IMR-90 (cell line): ENCODE measurements around the gene USP31. TPM values are rescaled to one million over a fixed set of nuclear protein-coding genes. Genes with fewer than 3 reads are reported as not detected.

Experiments used
- ATAC-seq: fragments of 200-7000 bp; cut with Tn5 transposase; 2 replicates; pipeline ENCODE4 v1.9.1; 2020; ENCODE audit warnings: low read depth, mild to moderate bottlenecking, moderate library complexity
- BruUV-seq: library from RNA; stranded (reverse); fragments of 400-500 nt; replicated peaks from 2 replicates; lab custom pipeline; 2021; lab: Mats Ljungman, UMichigan
- CTCF ChIA-PET: fragments of 300-600 bp; formaldehyde crosslinking; extraction: SDS; loops from one replicate; lab custom pipeline; 2021; ENCODE audit warnings: antibody characterized with exemption; lab: Yijun Ruan, JAX
- POLR2A ChIA-PET: fragments of 300-600 bp; sonication (Branson Sonifier 250); formaldehyde crosslinking; loops from one replicate; lab custom pipeline; 2022; ENCODE audit warnings: antibody characterized with exemption; ENCODE audit not compliant: unreplicated experiment; lab: Charles Lee
- DNase-seq: peaks from one replicate; pipeline ENCODE4 v3.0.0; 2013
- H2AFZ ChIP-seq: replicated peaks from 2 replicates; pipeline ENCODE3; 2013; ENCODE audit warnings: low read length, mild to moderate bottlenecking; ENCODE audit not compliant: poor library complexity
- H2AK5ac ChIP-seq: 2 replicates; pipeline ENCODE4 v1.6.1; 2013; ENCODE audit warnings: low read depth, low read length, inconsistent platforms
- H2AK9ac ChIP-seq: replicated peaks from 2 replicates; pipeline ENCODE3; 2013; ENCODE audit warnings: mild to moderate bottlenecking, low read depth, low read length, moderate library complexity; ENCODE audit not compliant: poor library complexity
- H2BK120ac ChIP-seq: 2 replicates; pipeline ENCODE4 v1.6.1; 2013; ENCODE audit warnings: low read depth, low read length, inconsistent platforms
- H2BK15ac ChIP-seq: 3 replicates; pipeline ENCODE4 v1.6.1; 2013; ENCODE audit warnings: low read depth, low read length, inconsistent platforms
- H2BK20ac ChIP-seq: 2 replicates; pipeline ENCODE4 v1.6.1; 2013; ENCODE audit warnings: low read depth, mild to moderate bottlenecking, inconsistent platforms, low read length, moderate library complexity
- H2BK5ac ChIP-seq: 2 replicates; pipeline ENCODE4 v1.6.1; 2013; ENCODE audit warnings: mild to moderate bottlenecking, low read depth, low read length, inconsistent platforms; ENCODE audit not compliant: poor library complexity, severe bottlenecking
- H3K14ac ChIP-seq: replicated peaks from 2 replicates; pipeline ENCODE4 v1.6.1; 2013; ENCODE audit warnings: low read depth, low read length, inconsistent platforms
- H3K18ac ChIP-seq: 2 replicates; pipeline ENCODE4 v1.6.1; 2013; ENCODE audit warnings: low read depth, low read length, control low read depth
- H3K23ac ChIP-seq: 2 replicates; pipeline ENCODE4 v1.6.1; 2013; ENCODE audit warnings: low read depth, low read length, inconsistent platforms
- H3K27ac ChIP-seq: 2 replicates; pipeline ENCODE4 v1.5.1; 2013; ENCODE audit warnings: mild to moderate bottlenecking, control low read depth, low read length; ENCODE audit not compliant: insufficient read depth
- H3K27me3 ChIP-seq: 2 replicates; pipeline ENCODE4 v1.6.1; 2013; ENCODE audit warnings: low read length; ENCODE audit not compliant: control insufficient read depth, insufficient read depth
- H3K36me3 ChIP-seq: 2 replicates; pipeline ENCODE4 v1.6.1; 2013; ENCODE audit warnings: low read length, mixed read lengths; ENCODE audit not compliant: control insufficient read depth, insufficient read depth
- H3K4ac ChIP-seq: 2 replicates; pipeline ENCODE4 v1.6.1; 2013; ENCODE audit warnings: low read depth, low read length, inconsistent platforms
- H3K4me1 ChIP-seq: 2 replicates; pipeline ENCODE4 v1.6.1; 2013; ENCODE audit warnings: low read length, mixed read lengths; ENCODE audit not compliant: control insufficient read depth, insufficient read depth
- H3K4me2 ChIP-seq: 2 replicates; pipeline ENCODE4 v1.6.1; 2013; ENCODE audit warnings: low read depth, mild to moderate bottlenecking, control low read depth, low read length, moderate library complexity
- H3K4me3 ChIP-seq: 2 replicates; pipeline ENCODE4 v1.5.1; 2013; ENCODE audit warnings: low read depth, mild to moderate bottlenecking, control low read depth, low read length, moderate library complexity; ENCODE audit not compliant: insufficient read depth
- H3K56ac ChIP-seq: 2 replicates; pipeline ENCODE4 v1.6.1; 2013; ENCODE audit warnings: low read length, inconsistent platforms; ENCODE audit not compliant: insufficient read depth; ENCODE audit errors: extremely low read depth
- H3K79me1 ChIP-seq, 2 experiments: 2 replicates each; pipeline ENCODE4 v1.6.1; 2013; ENCODE audit warnings: low read length in 2 of 2, inconsistent platforms in 1 of 2, low read depth in 1 of 2
- H3K9ac ChIP-seq: 2 replicates; pipeline ENCODE4 v1.6.1; 2013; ENCODE audit warnings: low read depth, low read length, control low read depth
- H3K9me1 ChIP-seq: 2 replicates; pipeline ENCODE4 v1.6.1; 2013; ENCODE audit warnings: low read length, inconsistent platforms; ENCODE audit not compliant: insufficient read depth
- H3K9me3 ChIP-seq: 2 replicates; pipeline ENCODE4 v1.6.1; 2013; ENCODE audit warnings: low read length; ENCODE audit not compliant: control insufficient read depth, insufficient read depth
- H4K20me1 ChIP-seq: 2 replicates; pipeline ENCODE4 v1.6.1; 2013; ENCODE audit warnings: low read length, inconsistent platforms; ENCODE audit not compliant: insufficient read depth
- H4K5ac ChIP-seq: 2 replicates; pipeline ENCODE4 v1.6.1; 2013; ENCODE audit warnings: mild to moderate bottlenecking, low read depth, low read length, control low read depth
- H4K8ac ChIP-seq, 2 experiments: 2 replicates each; pipeline ENCODE4 v1.6.1; 2013; ENCODE audit warnings: low read depth in 2 of 2, low read length in 2 of 2, control low read depth in 1 of 2, inconsistent platforms in 1 of 2
- H4K91ac ChIP-seq: 2 replicates; pipeline ENCODE4 v1.6.1; 2013; ENCODE audit warnings: low read depth, low read length, inconsistent platforms; ENCODE audit not compliant: insufficient read depth
- FOS ChIP-seq: fragments of 150-350 bp; IDR thresholded peaks from 2 replicates; pipeline ENCODE4 v1.6.1; 2016; ENCODE audit warnings: low read depth, low read length
- MAFK ChIP-seq: IDR thresholded peaks from 2 replicates; pipeline ENCODE4 v1.6.1; 2012; ENCODE audit warnings: low read depth, low read length, improper control_type of control experiment
- MAZ ChIP-seq: IDR thresholded peaks from 2 replicates; pipeline ENCODE4 v1.6.1; 2012; ENCODE audit warnings: low read depth, mild to moderate bottlenecking, low read length, improper control_type of control experiment, moderate library complexity, borderline replicate concordance
- MXI1 ChIP-seq: IDR thresholded peaks from 2 replicates; pipeline ENCODE4 v1.6.1; 2012; ENCODE audit warnings: low read depth, mild to moderate bottlenecking, low read length, moderate library complexity, borderline replicate concordance
- POLR2A ChIP-seq: IDR thresholded peaks from 2 replicates; pipeline ENCODE4 v1.6.1; 2012; ENCODE audit warnings: mild to moderate bottlenecking, low read depth, low read length
- WGBS, 2 experiments: methylation state at CpG; one replicate each; pipeline versions ENCODE4 v1.1.5 to v1.1.7; 2013; ENCODE audit warnings: missing lambda C conversion rate in 2 of 2; ENCODE audit not compliant: insufficient read length in 1 of 2; ENCODE audit errors: extremely low coverage in 2 of 2; 5-methylcytosine and 5-hydroxymethylcytosine counted together
- dilution Hi-C: fragments of 300-500 bp; cut with HindIII; formaldehyde crosslinking; loops from one replicate; pipeline ENCODE4 v1.14.3; 2018; ENCODE audit warnings: low sequenced_read_pairs; ENCODE audit not compliant: unreplicated experiment
- in situ Hi-C: fragments of 300-500 bp; cut with MboI; formaldehyde crosslinking; loops from 3 replicates; pipeline ENCODE4 v1.14.3; 2019; ENCODE audit warnings: low sequenced_read_pairs, inconsistent platforms, mixed read lengths
- intact Hi-C: fragments of 100-400 bp; cut with micrococcal nuclease; formaldehyde crosslinking; loops from 2 replicates; pipeline ENCODE4 v1.10.0; 2022
- polyA plus RNA-seq, 3 experiments: library from polyadenylated mRNA; depleted of rRNA; stranded (reverse); fragments of >200 nt; gene quantifications; 2 replicates each; pipeline ENCODE4 v1.2.3, GENCODE V29; 2012; ENCODE audit warnings: low replicate concordance in 1 of 3
- total RNA-seq: library from RNA; depleted of rRNA; stranded (reverse); fragments of >200 nt; gene quantifications from 2 replicates; pipeline ENCODE4 v1.2.3, GENCODE V29; 2012
- TF ChIP-seq, protein P1 (sequence below): fragments of 150-350 bp; IDR thresholded peaks from 2 replicates; pipeline ENCODE4 v1.6.1; 2017; ENCODE audit warnings: mild to moderate bottlenecking, antibody characterized with exemption, low read length, low read depth

USP31 gene
- total and polyA plus RNA-seq, 2 of the 4 experiments (the other 2 are of a cell fraction) = 2.9 to 3.4 TPM

DNA sequence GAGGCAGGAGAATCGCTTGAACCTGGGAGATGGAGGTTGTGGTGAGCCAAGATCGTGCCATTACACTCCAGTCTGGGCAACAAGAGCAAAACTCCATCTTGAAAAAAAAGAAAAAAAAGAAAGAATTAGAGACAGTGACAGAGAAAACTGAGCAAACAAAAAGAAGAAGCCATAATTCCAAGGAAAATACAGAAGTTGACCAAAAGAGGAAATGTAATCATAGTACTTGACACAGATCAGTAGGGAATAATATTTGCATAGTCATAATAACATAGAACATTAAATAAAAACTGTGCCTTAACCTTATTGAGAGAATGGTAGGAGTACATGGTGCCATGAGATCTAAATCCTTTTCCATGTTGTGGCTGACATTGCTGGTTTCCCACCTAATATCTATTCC is 14.7 kb upstream of the USP31 start:
- H2BK120ac ChIP-seq = no peak overlapping the region
- WGBS, 2 experiments = 100% methylated on average over 2 of the region's 2 CpGs; no CpG with 5 or more reads in 1 of the 2 experiments
- no peaks in the 10 kb centered on the region for H3K36me3 ChIP-seq
- H3K4ac ChIP-seq = no peak overlapping the region
- no peak overlapping the region for H3K9ac ChIP-seq
- H3K23ac ChIP-seq = no peak overlapping the region
- no peak overlapping the region for H4K5ac ChIP-seq
- no TSS peak for BruUV-seq
- no peak overlapping the region for H2BK5ac ChIP-seq
- in situ Hi-C loops = no loop called here
- H3K27me3 ChIP-seq = no peaks in the 10 kb centered on the region
- H2AK5ac ChIP-seq = no peak overlapping the region
- H2AK9ac ChIP-seq = no peak overlapping the region
- ChIA-PET CTCF (no interaction called here), POLR2A (no interaction called here)
- no peaks in the 10 kb centered on the region for H4K20me1 ChIP-seq
- dilution Hi-C loops = no loop called here
- H3K9me1 ChIP-seq = no peaks in the 10 kb centered on the region
- intact Hi-C loops = no loop called here
- no peak overlapping the region for H4K8ac ChIP-seq
- no peaks in the 10 kb centered on the region for H3K4me1 ChIP-seq
- DNase-seq (no peak), ATAC-seq (no peak)
- H2BK20ac ChIP-seq = no peak overlapping the region
- no peak overlapping the region for H2AFZ ChIP-seq
- H3K9me3 ChIP-seq = no peaks in the 10 kb centered on the region
- no peak overlapping the region for H3K14ac ChIP-seq
- no peak overlapping the region for H3K18ac ChIP-seq
- TF ChIP-seq MXI1 (no peak), FOS (no peak), MAZ (no peak), MAFK (no peak), POLR2A (no peak)
- TF ChIP-seq, protein P1, sequence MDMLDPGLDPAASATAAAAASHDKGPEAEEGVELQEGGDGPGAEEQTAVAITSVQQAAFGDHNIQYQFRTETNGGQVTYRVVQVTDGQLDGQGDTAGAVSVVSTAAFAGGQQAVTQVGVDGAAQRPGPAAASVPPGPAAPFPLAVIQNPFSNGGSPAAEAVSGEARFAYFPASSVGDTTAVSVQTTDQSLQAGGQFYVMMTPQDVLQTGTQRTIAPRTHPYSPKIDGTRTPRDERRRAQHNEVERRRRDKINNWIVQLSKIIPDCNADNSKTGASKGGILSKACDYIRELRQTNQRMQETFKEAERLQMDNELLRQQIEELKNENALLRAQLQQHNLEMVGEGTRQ = no peak
- H4K91ac ChIP-seq = no peak overlapping the region
- H3K56ac ChIP-seq = no peak overlapping the region
- H2BK15ac ChIP-seq = no peak overlapping the region
- no peak overlapping the region for H3K4me2 ChIP-seq
- H3K27ac ChIP-seq = no peak overlapping the region
- H3K79me1 ChIP-seq = no peaks in the 10 kb centered on the region
- no peak overlapping the region for H3K4me3 ChIP-seq
